ENCODE data around the gene TSPY2.
"Not testable (repeated sequence)": the region's sequence is repeated elsewhere in the genome, so short reads cannot be mapped to it uniquely, and the experiment has no call there.

TSPY2 gene

DNA sequence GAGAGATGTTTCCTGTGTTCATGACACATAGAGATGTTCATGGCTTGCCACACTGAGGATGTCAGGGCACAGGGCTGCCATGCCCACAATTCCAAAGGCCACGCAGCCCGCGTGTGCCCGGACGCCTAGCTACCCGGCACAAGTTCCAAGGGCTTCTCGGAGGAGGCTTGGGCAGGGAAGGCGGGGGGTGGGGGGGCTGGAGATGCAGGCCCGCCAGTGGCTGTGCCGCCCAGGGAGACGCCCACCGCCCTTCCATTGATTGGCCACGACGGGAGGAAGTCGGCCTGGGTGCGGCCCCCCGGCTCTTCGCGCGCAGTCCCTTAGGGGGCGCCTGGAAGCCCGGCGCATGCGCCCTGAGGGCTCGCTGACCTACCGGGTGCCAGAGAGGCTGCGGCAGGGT, at the start of gene TSPY2:
TSS of gene TSPY2 (plus strand) at position 301 of the 400 bp plus-strand sequence. CDS start at position 347, 46 bp downstream.
- DNase-seq (ENCODE audit: low read depth): not testable (repeated sequence)

- DNase-seq (ENCODE audit: low read depth): not testable (repeated sequence)
Measured at GRCh38 chrY:6209565-6209964, 36.5 kb upstream of the TSPY2 start.

GRCh38 chrY:6217045-6217444, 29.0 kb upstream of the TSPY2 start:
- DNase-seq (ENCODE audit: low read depth): not testable (repeated sequence)

DNA sequence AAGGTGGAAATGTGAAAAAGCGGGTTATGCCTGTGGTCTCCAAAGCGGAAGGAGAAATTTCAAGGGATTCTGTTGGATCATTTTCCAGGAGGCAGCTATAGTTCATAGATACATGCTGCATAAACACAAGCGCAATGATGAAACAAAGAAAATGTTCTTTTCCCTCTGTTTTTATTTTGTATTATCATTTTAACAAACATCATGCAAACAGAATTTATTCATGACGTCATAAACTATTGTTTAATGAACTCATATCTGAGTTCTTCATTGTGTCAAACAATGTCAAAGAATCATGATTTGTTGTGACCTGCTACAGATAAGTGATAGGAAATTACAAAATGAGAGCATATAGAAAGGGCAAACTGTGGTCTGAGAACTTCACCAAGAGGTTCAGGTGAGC, 23.8 kb downstream of the TSPY2 start:
- DNase-seq (ENCODE audit: low read depth): not testable (repeated sequence)
